GM12878 (cell line): ENCODE data around the gene UBE2L5. TPM values are rescaled to one million over a fixed set of nuclear protein-coding genes. Genes with fewer than 3 reads are reported as not detected.
A peak's percentile ranks its signal among the peaks of the same experiment; 100 is the strongest.

Experiments used
- ATAC-seq: fragments of 200-7000 bp; cut with Tn5 transposase; 3 replicates; pipeline ENCODE4 v1.9.1; 2020; ENCODE audit warnings: mild to moderate bottlenecking, moderate library complexity
- BruUV-seq: library from RNA; stranded (reverse); fragments of 400-500 nt; replicated peaks from 2 replicates; lab custom pipeline; 2021; lab: Mats Ljungman, UMichigan
- CTCF ChIA-PET: fragments of 300-600 bp; sonication (Branson Sonifier 250); formaldehyde crosslinking; extraction: SDS; loops from one replicate; lab custom pipeline; 2021; ENCODE audit warnings: inconsistent platforms; lab: Yijun Ruan, JAX
- POLR2A ChIA-PET: fragments of 350-600 bp; formaldehyde crosslinking; extraction: SDS; loops from one replicate; lab custom pipeline; 2021; ENCODE audit warnings: inconsistent platforms; lab: Charles Lee
- RAD21 ChIA-PET: fragments of 300-600 bp; sonication (Branson Sonifier 250); formaldehyde crosslinking; loops from one replicate; lab custom pipeline; 2023; ENCODE audit warnings: antibody characterized with exemption; ENCODE audit not compliant: unreplicated experiment; lab: Charles Lee
- SMC1A ChIA-PET: fragments of 300-600 bp; sonication (Branson Sonifier 250); formaldehyde crosslinking; loops from one replicate; lab custom pipeline; 2023; ENCODE audit not compliant: unreplicated experiment, uncharacterized antibody; lab: Charles Lee
- DNase-seq: peaks from one replicate; pipeline ENCODE4 v3.0.0-alpha.2; 2011; ENCODE audit warnings: low read depth, low spot score
- FAIRE-seq: peaks from 3 replicates; lab custom pipeline; 2011; peaks lifted over from hg19 to GRCh38; lab: Jason Lieb, UNC
- H2AFZ ChIP-seq: 2 replicates; pipeline ENCODE4 v1.6.0; 2011; ENCODE audit warnings: low read depth, low read length, control low read depth; ENCODE audit not compliant: control insufficient read depth
- H3K27ac ChIP-seq: 2 replicates; pipeline ENCODE4 v1.5.1; 2011; ENCODE audit warnings: control low read depth; ENCODE audit not compliant: control insufficient read depth, insufficient read depth
- H3K27me3 ChIP-seq, 2 experiments: replicated peaks in 1 of 2; 2 replicates each; pipeline versions ENCODE4 v1.6.0 to v1.6.1; 2011; ENCODE audit warnings: low read length in 1 of 2; ENCODE audit not compliant: control insufficient read depth in 2 of 2, insufficient read depth in 2 of 2
- H3K36me3 ChIP-seq, 2 experiments: 2 replicates each; pipeline ENCODE4 v1.5.1; 2011; ENCODE audit warnings: low read length in 1 of 2; ENCODE audit not compliant: control insufficient read depth in 2 of 2, insufficient read depth in 2 of 2
- H3K4me1 ChIP-seq: 2 replicates; pipeline ENCODE4 v1.6.1; 2011; ENCODE audit warnings: mild to moderate bottlenecking, low read length, moderate library complexity, mixed read lengths; ENCODE audit not compliant: control insufficient read depth, insufficient read depth
- H3K4me2 ChIP-seq: 2 replicates; pipeline ENCODE4 v1.6.0; 2011; ENCODE audit warnings: control low read depth; ENCODE audit not compliant: control insufficient read depth, insufficient read depth
- H3K4me3 ChIP-seq: fragments of 200-600 bp; sonication (generic); 2 replicates; pipeline ENCODE4 v1.5.1; 2016
- H3K79me2 ChIP-seq: 2 replicates; pipeline ENCODE4 v1.6.0; 2011; ENCODE audit warnings: low read length; ENCODE audit not compliant: control insufficient read depth, insufficient read depth
- H3K9ac ChIP-seq: 2 replicates; pipeline ENCODE4 v1.8.0; 2011; ENCODE audit warnings: low read length, control low read depth, mixed read lengths; ENCODE audit not compliant: control insufficient read depth, insufficient read depth
- H3K9me3 ChIP-seq: replicated peaks from 3 replicates; pipeline ENCODE4 v1.5.1; 2011; ENCODE audit warnings: mild to moderate bottlenecking, low read length; ENCODE audit not compliant: control insufficient read depth, insufficient read depth
- H4K20me1 ChIP-seq: 2 replicates; pipeline ENCODE4 v1.6.0; 2011; ENCODE audit not compliant: control insufficient read depth, insufficient read depth
- BMI1 ChIP-seq: fragments of 450-650 bp; IDR thresholded peaks from 2 replicates; pipeline ENCODE4 v1.6.1; 2016; ENCODE audit warnings: mild to moderate bottlenecking, moderate library complexity, borderline replicate concordance
- CHD1 ChIP-seq: IDR thresholded peaks from 2 replicates; pipeline ENCODE4 v1.6.1; 2012; ENCODE audit warnings: low read depth, low read length, improper control_type of control experiment
- DPF2 ChIP-seq: fragments of 450-650 bp; IDR thresholded peaks from 2 replicates; pipeline ENCODE4 v1.6.1; 2017; ENCODE audit warnings: mild to moderate bottlenecking
- EZH2 ChIP-seq: IDR thresholded peaks from 2 replicates; pipeline ENCODE4 v1.6.1; 2012; ENCODE audit warnings: low read depth, mild to moderate bottlenecking, control low read depth, inconsistent platforms, low read length, borderline replicate concordance; ENCODE audit not compliant: control insufficient read depth
- FOS ChIP-seq: IDR thresholded peaks from 3 replicates; pipeline ENCODE4 v1.6.1; 2011; ENCODE audit warnings: borderline replicate concordance; ENCODE audit not compliant: insufficient read length; ENCODE audit errors: extremely low read depth
- IKZF1 ChIP-seq: fragments of 450-650 bp; conservative IDR thresholded peaks from 2 replicates; pipeline ENCODE4 v1.6.1; 2017; ENCODE audit warnings: antibody characterized with exemption, mild to moderate bottlenecking
- JUNB ChIP-seq: IDR thresholded peaks from 2 replicates; pipeline ENCODE4 v1.6.1; 2016; ENCODE audit warnings: antibody characterized with exemption, mild to moderate bottlenecking
- MXI1 ChIP-seq: fragments of 150-350 bp; IDR thresholded peaks from 2 replicates; pipeline ENCODE4 v1.6.1; 2011; ENCODE audit warnings: low read depth, mild to moderate bottlenecking, inconsistent platforms, low read length, improper control_type of control experiment
- NFXL1 ChIP-seq: fragments of 450-650 bp; IDR thresholded peaks from 2 replicates; pipeline ENCODE4 v1.6.1; 2017; ENCODE audit warnings: antibody characterized with exemption, mild to moderate bottlenecking, borderline replicate concordance
- PML ChIP-seq: IDR thresholded peaks from 2 replicates; pipeline ENCODE4 v1.6.1; 2012; ENCODE audit warnings: low read length, inconsistent platforms
- POLR2AphosphoS5 ChIP-seq: IDR thresholded peaks from 2 replicates; pipeline ENCODE4 v1.6.1; 2011; ENCODE audit warnings: mild to moderate bottlenecking, low read length, inconsistent platforms
- RB1 ChIP-seq: fragments of 450-650 bp; formaldehyde crosslinking; IDR thresholded peaks from 2 replicates; pipeline ENCODE4 v1.6.1; 2017; ENCODE audit warnings: mild to moderate bottlenecking, borderline replicate concordance
- RELA ChIP-seq: fragments of 450-650 bp; IDR thresholded peaks from 2 replicates; pipeline ENCODE4 v1.8.0; 2014; ENCODE audit warnings: borderline replicate concordance; ENCODE audit not compliant: partially characterized antibody
- RUNX3 ChIP-seq: IDR thresholded peaks from 2 replicates; pipeline ENCODE4 v1.6.1; 2012; ENCODE audit warnings: low read length, inconsistent platforms
- SIN3A ChIP-seq: IDR thresholded peaks from 2 replicates; pipeline ENCODE4 v1.6.1; 2012; ENCODE audit warnings: low read depth, low read length, improper control_type of control experiment
- SPI1 ChIP-seq: IDR thresholded peaks from 2 replicates; pipeline ENCODE4 v1.6.1; 2011; ENCODE audit warnings: low read depth, mild to moderate bottlenecking, low read length, moderate library complexity, borderline replicate concordance; ENCODE audit not compliant: insufficient read depth
- STAT1 ChIP-seq: fragments of 450-650 bp; conservative IDR thresholded peaks from 2 replicates; pipeline ENCODE4 v1.6.1; 2014; ENCODE audit warnings: antibody characterized with exemption, mild to moderate bottlenecking
- TBL1XR1 ChIP-seq: IDR thresholded peaks from 2 replicates; pipeline ENCODE4 v1.6.1; 2012; ENCODE audit warnings: low read depth, low read length, improper control_type of control experiment
- ZZZ3 ChIP-seq: IDR thresholded peaks from 2 replicates; pipeline ENCODE4 v1.6.1; 2011; ENCODE audit warnings: low read depth; ENCODE audit not compliant: control insufficient read depth, insufficient read length
- WGBS: methylation state at CpG from one replicate; pipeline ENCODE4 v1.1.6; 2016; ENCODE audit warnings: low lambda C conversion rate; ENCODE audit not compliant: insufficient replicate concordance, insufficient coverage; ENCODE audit errors: missing lambda C conversion rate; 5-methylcytosine and 5-hydroxymethylcytosine counted together
- in situ Hi-C: fragments of 300-500 bp; cut with MboI; formaldehyde crosslinking; loops from 9 replicates; pipeline ENCODE4 v1.14.3; 2018; ENCODE audit warnings: mixed read lengths
- intact Hi-C: fragments of 100-400 bp; cut with micrococcal nuclease; formaldehyde crosslinking; loops from one replicate; pipeline ENCODE4 v1.14.2; 2022; ENCODE audit not compliant: unreplicated experiment
- polyA plus RNA-seq, 11 experiments: library from polyadenylated mRNA; depleted of rRNA in 4 of 11; unstranded in 6 of 11; stranded (reverse) in 5 of 11; fragments of >200 nt; fragmentation: Nextera tagmentation in 4 of 11; fragmentation: Illumina TruSeq in 1 of 11; extraction: Ambion mirVana in 4 of 11; extraction: Trizol in 1 of 11; gene quantifications; 1 replicate in 1 of 11; 2 replicates in 10 of 11; pipeline versions ENCODE4 v1.2.1 to v1.2.3, GENCODE V29; 2011 to 2016; ENCODE audit warnings: inconsistent platforms in 2 of 11, missing spikeins in 2 of 11, low read depth in 1 of 11
- total RNA-seq, 4 experiments: library from RNA; depleted of rRNA in 3 of 4; stranded (reverse); fragments of >200 nt in 3 of 4; fragmentation: Illumina TruSeq in 1 of 4; extraction: Trizol in 1 of 4; gene quantifications; 2 replicates each; pipeline versions ENCODE4 v1.2.1 to v1.2.3, GENCODE V29; 2013 to 2021
- TF ChIP-seq, protein P1 (sequence below): fragments of 450-650 bp; IDR thresholded peaks from 2 replicates; pipeline ENCODE4 v1.6.1; 2016; ENCODE audit warnings: mild to moderate bottlenecking
- TF ChIP-seq, protein P2 (sequence below): IDR thresholded peaks from 2 replicates; pipeline ENCODE4 v1.6.1; 2011; ENCODE audit warnings: low read depth, mild to moderate bottlenecking, low read length, moderate library complexity, borderline replicate concordance; ENCODE audit errors: extremely low read depth

The UBE2L5 gene
- total and polyA plus RNA-seq, 10 of the 15 experiments (the other 5 are each of a cell fraction or from before 2014, with no cell fraction given), result 0.03 to 1.1 (median 0.19) TPM; not detected in 2

DNA sequence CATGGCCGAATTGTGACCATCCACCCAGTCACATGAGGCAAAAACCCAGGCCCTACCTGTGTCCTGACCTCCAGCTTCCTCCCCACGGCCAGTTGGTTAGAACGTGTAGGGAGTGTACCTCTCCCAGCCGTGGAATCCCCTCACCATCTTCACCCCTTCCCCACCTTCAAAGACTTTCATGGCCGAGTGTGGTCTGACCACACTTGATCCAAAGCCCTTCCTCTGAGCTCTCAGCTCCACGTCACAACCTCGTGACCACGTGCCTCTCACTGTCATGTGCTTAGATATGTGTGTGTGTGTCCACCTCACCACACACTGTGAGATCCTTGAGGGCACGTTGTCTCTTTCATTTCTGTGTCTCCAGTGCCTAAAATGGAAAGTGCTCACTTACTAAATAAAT, 48.6 kb upstream of the UBE2L5 start:
- H2AFZ ChIP-seq, result peak overlapping the region; percentile 85
- SMC1A ChIA-PET, result interaction anchor here (1.0 to 9.0 kb wide), 22 partner anchors 9 to 215 kb away, joined by 3 to 143 read pairs (median 6); partner anchors contain the start of gene UBE2L5
- intact Hi-C loops, result loop anchor here (5.0 kb wide), 2 partner anchors 89 to 244 kb away; partner anchors contain the start of gene USPL1
- TF ChIP-seq RB1, result no peak
- TF ChIP-seq IKZF1, result peak; percentile 61
- no peak for TF ChIP-seq BMI1
- TF ChIP-seq EZH2, result no peak
- TF ChIP-seq MXI1, result no peak; the same call in 1 of the 2 replicates
- TF ChIP-seq STAT1, result no peak
- TF ChIP-seq RUNX3, result peak; percentile 83
- TF ChIP-seq ZZZ3, result no peak
- TF ChIP-seq, protein P1, sequence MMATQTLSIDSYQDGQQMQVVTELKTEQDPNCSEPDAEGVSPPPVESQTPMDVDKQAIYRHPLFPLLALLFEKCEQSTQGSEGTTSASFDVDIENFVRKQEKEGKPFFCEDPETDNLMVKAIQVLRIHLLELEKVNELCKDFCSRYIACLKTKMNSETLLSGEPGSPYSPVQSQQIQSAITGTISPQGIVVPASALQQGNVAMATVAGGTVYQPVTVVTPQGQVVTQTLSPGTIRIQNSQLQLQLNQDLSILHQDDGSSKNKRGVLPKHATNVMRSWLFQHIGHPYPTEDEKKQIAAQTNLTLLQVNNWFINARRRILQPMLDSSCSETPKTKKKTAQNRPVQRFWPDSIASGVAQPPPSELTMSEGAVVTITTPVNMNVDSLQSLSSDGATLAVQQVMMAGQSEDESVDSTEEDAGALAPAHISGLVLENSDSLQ, result 0 out of 2 replicates have a peak, but pooled peaks have one; percentile 7
- TF ChIP-seq DPF2, result peak; percentile 40; the same call in 1 of the 2 replicates
- no peak for TF ChIP-seq SIN3A
- no peak for TF ChIP-seq JUNB
- TF ChIP-seq PML, result no peak
- TF ChIP-seq SPI1, result 0 out of 2 replicates have a peak, but pooled peaks have one; percentile 13
- TF ChIP-seq POLR2AphosphoS5, result no peak; the same call in 1 of the 2 replicates
- TF ChIP-seq NFXL1, result no peak
- TF ChIP-seq, protein P2, sequence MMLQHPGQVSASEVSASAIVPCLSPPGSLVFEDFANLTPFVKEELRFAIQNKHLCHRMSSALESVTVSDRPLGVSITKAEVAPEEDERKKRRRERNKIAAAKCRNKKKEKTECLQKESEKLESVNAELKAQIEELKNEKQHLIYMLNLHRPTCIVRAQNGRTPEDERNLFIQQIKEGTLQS, result peak; percentile 40; the same call in 1 of the 2 replicates
- TF ChIP-seq CHD1, result no peak
- no peak for TF ChIP-seq FOS
- TF ChIP-seq RELA, result peak; percentile 61
- TF ChIP-seq TBL1XR1, result no peak

More for the DNA sequence above, 48.6 kb upstream of the UBE2L5 start:
- H3K9ac ChIP-seq, result peak overlapping the region; percentile 18; the same call in 1 of the 2 replicates
- peaks cover 68% of the 10 kb centered on the region for H3K4me1 ChIP-seq
- POLR2A ChIA-PET, result interaction anchor here (0.7 to 6.6 kb wide), 6 partner anchors 12 to 93 kb away, joined by 3 to 76 read pairs (median 8); no protein-coding TSS in a partner anchor
- DNase-seq (peak; percentile 59), ATAC-seq (peak; percentile 46), FAIRE-seq (no peak)
- no peaks in the 10 kb centered on the region for H4K20me1 ChIP-seq
- H3K27ac ChIP-seq, result peak overlapping the region; percentile 62
- H3K4me2 ChIP-seq, result peak overlapping the region; percentile 94; the same call in 1 of the 2 replicates
- H3K79me2 ChIP-seq, result peaks cover 2% of the 10 kb centered on the region; the same call in 1 of the 2 replicates
- CTCF ChIA-PET, result interaction anchor here (1.2 to 3.0 kb wide), 7 partner anchors 12 to 208 kb away, joined by 5 to 18 read pairs (median 8); no protein-coding TSS in a partner anchor
- peaks cover 0 to 3% of the 10 kb centered on the region in 2 experiments; a peak in 1 of 4 replicates for H3K36me3 ChIP-seq
- no peaks in the 10 kb centered on the region for H3K27me3 ChIP-seq
- in situ Hi-C loops, result no loop called here
- H3K4me3 ChIP-seq, result 0 out of 2 replicates have a peak overlapping the region, but pooled peaks have one; percentile 29
- H3K9me3 ChIP-seq, result no peaks in the 10 kb centered on the region
- 2% methylated on average over 9 of the region's 9 CpGs for WGBS
- RAD21 ChIA-PET, result interaction anchor here (0.6 to 6.6 kb wide), 13 partner anchors 11 to 698 kb away, joined by 3 to 105 read pairs (median 6); no protein-coding TSS in a partner anchor
- no TSS peak for BruUV-seq
